Inflammatory macrophage (primary cell): ENCODE measurements around the gene AUTS2.

Source experiments
- DNase-seq, 2 donors: peaks; one replicate each; pipeline ENCODE4 v3.0.0-alpha.2; 2020 to 2022

AUTS2 gene

DNA sequence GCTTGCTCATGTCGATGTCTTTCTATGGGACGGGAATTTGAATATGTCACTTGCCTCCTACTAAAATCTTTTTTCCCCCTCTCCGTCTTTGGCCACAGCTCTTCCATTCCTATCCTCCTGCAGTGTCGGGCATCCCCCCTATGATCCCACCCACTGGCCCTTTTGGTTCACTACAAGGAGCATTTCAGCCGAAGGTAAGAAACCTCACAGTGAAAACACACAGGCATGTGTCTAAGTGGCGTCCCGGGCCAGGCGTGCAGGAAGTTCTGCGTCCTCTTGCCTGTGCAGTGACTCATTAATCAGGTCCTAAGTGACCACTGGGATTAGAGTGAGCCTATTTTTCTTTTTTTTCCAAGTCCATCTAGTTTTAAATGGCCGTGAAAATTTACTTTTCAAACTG lies 1173.2 kb downstream of the AUTS2 start:
- no peak for DNase-seq

DNA sequence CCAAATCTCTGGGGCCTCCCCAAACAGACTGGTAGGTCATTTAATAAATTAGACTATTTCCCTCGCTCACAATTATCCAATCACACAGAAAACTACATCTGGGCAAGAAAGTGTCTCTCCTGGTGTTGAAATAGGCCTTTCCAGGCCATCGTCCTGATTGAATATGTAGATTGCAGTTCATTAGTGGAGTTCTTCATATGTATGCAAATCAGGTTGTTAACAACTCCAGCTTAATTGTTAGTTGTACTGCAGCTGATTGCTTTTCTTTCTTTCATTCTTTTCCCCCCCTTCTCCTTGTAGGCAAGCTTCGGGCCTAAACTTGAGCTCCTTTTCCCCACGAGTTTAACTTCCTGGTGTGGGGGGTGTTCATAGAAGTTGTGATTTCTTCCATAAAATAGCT lies 1174.6 kb downstream of the AUTS2 start:
- DNase-seq, result no peak

DNA sequence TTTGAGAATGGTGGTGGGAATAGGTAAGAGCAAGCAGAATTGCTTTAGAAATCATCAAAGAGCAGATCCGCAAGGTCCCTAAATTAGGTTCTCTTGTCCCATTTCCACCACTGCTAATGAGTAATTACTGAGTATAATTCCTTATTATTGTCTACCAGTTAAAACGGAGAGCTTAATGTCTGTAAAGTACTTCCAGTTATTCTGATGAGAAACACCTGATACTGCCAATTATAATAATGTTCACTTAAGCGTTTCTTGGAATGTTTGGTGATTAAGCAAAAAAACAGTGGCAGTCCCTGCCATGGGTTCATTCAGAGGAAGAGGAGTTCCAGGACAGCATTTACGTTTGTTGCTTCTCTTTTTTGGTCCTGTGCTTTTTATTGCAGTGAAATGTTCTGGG lies 1175.1 kb downstream of the AUTS2 start:
- DNase-seq, result no peak

DNA sequence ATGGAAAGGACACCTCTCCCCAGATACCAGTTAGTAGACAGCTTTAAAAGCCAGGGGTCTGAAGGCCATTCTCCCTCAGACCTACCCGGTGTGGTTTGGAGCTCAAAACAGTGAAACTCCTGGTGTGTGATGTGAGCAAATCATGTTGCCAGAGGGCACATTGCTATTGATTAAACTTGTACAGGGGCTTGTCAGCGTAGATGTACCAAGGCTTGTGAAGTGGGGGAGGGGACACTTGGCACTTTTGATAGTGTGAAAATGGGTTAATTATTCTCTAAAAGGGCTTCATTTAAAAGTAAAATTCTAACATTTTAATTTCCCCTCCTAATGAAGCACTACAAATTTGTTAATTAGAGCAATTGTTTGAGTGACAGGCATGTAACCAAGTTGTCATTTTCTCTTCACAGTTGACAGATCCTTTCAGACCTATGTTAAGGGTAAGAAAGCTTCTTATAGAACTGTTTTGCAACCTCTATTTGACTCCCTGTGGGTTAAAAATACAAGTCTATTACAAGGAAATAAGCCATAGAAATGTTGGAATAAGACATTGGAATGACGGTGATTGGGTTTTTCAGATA lies 1176.8 kb downstream of the AUTS2 start:
- no peak for DNase-seq

DNA sequence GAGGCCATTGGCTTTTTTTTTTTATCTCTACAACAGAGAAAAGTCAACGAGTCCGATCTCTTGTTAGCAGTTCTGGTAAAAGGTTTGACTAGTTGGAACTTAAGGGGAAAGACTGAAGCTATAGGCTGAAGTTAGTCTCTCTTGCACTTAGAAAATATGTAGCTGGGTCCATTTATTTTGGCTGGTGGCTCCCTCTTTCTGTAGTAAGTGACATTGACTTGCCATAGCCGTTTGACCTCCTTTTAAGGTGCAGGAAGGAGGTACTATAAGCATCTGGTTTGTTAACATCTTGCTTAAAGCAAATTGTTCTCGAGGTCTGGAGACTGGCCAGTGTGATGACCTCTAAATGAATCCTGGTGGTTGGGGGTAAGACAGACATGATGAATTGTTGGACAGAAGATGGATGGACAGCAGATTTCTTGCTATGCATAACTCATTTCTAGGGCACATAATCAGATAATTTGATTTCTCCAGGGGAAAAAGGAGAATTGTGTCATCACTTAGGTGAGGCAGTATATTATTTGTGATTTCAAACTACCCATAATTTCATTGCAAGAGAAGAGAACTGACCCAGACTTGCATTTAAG lies 1177.4 kb downstream of the AUTS2 start:
- no peak for DNase-seq

DNA sequence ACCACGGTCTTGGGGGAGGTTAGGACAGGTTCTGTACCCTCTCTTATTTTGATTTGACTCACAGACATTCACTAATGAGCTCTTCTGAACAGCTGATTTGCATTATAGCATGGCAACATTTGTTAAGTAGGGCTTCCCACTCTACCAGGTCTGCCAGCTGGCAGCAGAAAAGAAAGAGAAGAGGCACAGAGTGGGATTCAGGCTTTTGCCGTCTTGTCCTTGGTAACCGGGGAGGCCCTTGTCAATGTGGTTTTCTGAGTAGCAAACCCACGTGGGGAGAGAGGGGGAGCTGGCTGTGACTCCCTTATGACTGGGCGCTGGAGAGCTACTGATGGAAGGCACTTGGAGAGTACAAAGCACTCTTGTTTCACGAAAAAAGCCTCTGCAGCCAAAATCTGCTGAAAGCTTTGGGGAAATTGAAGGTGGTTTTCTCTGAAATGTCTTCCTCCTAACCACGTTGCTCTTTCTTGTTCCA lies 1178.4 kb downstream of the AUTS2 start:
- DNase-seq, result no peak

DNA sequence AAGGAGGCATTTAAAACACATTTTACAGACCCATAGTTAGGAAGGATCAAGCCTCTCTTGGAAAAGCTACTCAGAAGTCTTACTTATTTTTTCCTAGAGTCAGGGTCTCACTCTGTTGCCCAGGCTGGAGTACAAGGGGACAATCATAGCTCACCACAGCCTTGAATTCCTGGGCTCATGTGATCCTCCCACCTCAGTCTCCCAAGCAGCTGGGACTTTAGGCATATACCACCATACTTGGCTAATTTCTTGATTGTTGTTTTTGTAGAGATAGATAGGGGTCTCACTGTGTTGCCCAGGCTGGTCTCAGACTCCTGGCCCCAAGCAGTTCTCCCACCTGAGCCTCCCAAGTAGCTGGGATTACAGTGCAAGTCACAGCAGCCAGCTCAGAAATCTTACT lies 1179.0 kb downstream of the AUTS2 start:
- DNase-seq, result no peak

DNA sequence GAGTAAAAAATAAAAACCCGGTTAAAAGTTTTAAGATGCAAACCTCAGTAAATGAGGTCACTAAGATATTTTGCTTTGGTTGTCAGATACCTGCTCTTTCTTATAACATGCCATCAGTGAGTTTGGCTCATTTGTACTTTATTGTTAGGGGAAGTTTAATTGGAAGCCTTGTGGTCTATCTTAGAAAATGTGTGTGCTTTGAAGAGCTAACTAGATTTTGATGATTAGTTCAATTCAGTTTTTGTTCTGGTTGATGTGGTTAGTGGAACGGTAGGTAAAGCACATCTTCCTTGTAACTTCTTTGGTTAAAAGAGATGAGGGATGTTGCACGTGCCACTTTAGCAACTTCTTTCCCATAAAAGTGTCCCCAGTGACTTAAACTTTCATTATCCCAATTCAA lies 1180.3 kb downstream of the AUTS2 start:
- no peak for DNase-seq

DNA sequence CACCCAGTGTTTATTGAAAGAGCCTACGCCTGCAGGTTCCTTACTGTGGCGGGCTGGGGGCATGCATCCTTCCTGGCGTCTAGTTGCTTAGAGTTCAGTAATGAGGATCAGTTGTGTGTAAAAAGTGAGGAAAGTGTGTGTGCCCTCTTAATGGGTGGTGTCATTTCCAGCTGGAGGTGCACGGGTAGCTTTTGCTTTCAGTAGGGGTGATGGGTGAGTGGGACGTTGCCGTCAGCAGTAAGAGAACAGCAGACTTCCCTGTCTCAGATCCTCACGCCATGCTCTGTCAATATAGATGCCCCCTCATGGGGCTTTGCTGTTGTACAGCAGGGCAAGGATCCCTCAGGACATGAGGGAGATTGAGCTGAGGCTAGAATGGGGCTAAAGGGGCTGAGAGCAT lies 1181.0 kb downstream of the AUTS2 start:
- DNase-seq, result no peak

DNA sequence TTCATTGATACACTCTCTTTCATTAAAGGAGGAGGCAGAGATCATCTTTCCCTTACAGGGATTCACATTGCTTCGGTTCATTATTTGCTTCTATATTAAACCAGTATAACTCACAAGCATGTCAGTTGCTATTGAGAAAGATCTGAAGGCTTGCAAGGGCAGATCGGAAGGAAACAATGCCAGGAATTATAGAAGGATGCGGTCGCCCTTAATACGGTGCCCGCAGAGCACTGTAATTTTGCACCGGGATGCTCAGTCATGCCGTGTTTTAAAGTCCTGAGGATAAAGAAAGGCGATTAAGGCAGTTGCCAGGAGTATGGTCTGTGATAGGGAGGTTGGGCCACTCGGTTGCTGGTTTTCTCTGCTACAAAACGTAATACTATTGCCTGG lies 1183.6 kb downstream of the AUTS2 start:
- no peak for DNase-seq

DNA sequence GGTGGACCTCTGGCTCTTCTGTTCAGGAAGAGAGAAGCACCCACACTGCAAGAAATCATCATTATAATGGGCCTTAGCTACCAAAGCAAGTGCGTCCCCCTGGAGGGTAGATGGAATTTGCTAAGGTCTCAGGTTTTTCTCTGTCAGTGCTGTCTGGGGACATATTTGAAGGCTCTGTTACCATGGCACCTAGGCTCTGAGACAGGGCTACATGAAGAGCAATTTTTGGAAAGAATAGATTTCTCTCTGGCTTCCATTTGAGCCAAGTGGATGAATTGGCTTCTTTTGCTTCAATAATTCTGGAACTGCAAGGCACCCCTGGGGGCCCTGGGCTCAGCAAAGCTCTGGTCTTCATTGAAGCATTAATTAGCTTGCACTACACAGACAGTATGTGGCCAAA lies 1184.5 kb downstream of the AUTS2 start:
- no peak for DNase-seq

DNA sequence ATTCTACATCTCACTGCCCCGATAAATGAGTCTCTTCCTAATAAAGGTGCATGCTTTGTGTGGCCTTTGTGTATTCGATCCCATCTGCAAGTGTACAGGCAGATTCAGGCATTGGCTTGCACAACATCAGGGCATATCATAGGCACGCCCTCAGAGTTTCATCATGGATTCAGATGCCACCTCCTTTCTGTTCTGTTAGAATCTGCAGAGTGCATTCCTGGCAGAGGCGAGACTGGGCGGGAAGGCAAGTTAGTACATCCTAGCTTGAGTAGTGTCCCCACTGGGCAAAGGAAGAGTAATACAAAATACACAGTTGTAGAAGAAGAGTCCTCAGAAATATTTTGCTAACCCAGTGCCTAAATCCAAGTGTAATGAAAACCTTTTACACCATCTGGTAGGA lies 1187.2 kb downstream of the AUTS2 start:
- no peak for DNase-seq

DNA sequence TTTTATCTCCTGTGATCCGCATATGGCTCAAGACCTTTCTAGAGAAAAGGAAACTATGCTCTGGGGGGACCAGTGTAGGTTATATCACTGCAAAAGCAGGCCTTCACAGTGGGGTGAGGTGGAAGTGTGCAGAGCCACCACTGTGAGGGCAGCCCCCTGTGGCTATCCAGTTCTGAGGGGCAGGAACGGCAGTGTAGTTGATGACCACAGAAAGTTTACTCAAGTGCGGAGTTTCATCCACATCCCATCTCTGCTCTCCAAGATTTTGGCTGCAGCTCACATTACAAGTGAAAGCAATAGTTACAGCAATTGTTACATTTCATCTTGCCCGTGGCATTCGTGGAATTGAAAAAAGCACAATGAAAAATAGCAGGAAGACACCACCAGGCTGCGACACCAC lies 1187.8 kb downstream of the AUTS2 start:
- DNase-seq, result no peak

DNA sequence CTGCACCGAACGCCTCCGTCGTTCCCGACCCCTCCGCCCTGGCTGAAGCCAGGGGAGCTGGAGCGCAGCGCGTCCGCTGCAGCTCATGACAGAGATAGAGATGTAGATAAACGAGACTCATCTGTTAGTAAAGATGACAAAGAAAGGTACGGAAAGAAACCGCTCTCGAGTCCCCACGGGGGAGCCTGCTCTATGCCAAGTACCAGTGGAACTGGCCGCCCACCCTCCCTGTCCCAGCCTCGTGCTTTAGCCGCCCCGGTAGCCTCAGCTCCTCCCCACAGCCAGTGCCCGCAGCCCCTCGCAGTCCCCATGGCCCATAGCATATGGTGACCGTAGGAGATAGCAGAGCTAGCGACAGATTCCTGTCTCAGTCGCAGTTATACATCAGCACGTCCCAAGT lies 1189.0 kb downstream of the AUTS2 start:
- DNase-seq, result no peak

DNA sequence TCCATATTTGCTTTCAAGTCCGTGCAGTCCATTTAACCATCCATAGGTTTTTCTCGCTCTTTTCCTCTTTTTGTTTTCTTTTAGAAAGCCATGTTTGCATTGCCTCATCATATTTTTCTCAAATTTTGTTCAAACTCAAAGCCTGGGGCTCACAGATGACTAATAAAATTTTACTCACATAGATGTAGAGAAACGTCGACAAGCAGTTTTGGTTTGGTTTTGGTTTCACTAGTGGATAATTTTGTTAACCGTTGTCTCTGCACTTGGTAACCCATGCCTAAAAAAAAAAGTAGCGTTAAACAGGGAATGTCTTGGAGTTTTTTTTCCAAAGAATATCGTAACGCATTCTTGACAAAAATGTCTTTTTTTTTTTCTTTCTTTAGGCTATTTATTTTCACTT lies 1189.5 kb downstream of the AUTS2 start:
- DNase-seq, result no peak

DNA sequence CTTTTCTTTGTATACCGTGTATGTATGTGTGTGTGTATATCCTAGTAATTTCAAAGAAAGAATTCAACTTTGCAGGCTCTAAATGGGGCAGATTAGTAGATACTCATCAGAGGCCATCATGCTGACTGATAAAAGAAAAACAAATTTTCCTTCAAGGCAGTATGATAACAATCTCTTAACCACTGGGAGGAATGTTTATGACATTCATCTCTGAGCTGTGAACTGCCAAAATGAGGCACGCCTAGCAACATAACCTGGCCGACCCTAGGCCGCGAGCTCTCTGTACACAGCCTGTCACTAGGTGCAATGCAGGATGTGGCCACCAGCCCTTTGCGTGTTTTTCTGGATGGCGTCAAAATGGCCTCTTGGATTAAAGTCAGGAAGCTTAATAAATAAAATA lies 1190.0 kb downstream of the AUTS2 start:
- no peak for DNase-seq

DNA sequence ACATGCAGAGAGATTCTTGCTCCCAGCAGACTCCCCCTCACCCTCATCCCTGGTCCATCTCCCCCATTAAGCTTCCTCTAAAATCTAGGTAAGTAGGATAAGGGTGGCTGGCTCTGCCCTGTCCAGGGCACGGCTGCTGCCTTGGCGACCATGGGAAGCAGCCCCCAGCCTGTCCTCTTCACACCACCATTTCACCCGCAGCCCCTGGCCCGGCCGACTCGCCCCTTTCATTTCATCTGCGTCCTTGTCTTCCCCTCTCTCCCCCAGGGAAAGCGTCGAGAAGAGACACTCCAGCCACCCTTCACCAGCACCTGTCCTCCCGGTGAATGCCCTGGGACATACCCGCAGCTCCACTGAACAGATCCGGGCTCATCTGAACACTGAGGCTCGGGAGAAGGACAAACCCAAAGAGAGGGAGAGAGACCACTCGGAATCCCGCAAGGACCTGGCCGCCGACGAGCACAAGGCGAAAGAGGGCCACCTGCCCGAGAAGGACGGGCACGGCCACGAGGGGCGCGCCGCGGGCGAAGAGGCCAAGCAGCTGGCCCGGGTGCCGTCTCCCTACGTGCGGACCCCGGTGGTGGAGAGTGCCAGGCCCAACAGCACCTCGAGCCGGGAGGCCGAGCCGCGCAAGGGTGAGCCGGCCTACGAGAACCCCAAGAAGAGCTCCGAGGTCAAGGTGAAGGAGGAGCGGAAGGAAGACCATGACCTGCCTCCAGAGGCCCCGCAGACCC lies 1191.4 kb downstream of the AUTS2 start:
- no peak for DNase-seq

DNA sequence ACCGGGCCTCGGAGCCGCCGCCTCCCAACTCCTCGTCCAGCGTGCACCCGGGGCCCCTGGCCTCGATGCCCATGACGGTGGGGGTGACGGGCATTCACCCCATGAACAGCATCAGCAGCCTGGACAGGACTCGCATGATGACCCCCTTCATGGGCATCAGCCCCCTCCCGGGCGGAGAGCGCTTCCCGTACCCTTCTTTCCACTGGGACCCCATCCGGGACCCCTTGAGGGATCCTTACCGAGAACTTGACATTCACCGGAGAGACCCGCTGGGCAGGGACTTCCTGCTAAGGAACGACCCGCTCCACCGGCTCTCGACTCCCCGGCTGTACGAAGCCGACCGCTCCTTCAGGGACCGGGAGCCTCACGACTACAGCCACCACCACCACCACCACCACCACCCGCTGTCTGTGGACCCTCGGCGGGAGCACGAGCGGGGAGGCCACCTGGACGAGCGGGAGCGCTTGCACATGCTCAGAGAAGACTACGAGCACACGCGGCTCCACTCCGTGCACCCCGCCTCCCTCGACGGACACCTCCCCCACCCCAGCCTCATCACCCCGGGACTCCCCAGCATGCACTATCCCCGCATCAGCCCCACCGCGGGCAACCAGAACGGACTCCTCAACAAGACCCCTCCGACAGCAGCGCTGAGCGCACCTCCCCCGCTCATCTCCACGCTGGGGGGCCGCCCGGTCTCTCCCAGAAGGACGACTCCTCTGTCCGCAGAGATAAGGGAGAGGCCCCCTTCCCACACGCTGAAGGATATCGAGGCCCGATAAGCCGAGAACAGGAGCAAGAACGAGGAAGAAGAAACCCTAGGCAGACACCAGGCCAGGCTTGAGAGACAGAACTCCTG lies 1192.2 kb downstream of the AUTS2 start:
- DNase-seq, result no peak

DNA sequence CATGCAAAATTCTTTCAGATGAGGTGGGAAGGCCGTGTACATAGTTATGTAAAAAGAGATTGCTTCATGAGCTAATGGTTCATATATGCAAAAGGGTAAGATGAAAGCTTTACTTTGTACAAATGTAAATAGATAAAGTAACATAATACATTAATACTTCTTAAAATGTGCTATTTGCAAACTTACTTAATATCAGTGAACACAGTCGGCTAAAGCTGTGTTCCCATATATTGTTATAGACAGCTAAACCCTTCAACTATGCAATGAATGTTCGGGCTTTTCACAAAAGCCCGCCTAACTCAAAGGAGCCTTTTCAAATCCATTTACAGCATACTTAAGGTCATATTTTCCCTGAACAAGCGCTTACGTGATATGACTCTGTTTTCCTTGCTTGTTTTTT lies 1193.1 kb downstream of the AUTS2 start:
- no peak for DNase-seq

DNA sequence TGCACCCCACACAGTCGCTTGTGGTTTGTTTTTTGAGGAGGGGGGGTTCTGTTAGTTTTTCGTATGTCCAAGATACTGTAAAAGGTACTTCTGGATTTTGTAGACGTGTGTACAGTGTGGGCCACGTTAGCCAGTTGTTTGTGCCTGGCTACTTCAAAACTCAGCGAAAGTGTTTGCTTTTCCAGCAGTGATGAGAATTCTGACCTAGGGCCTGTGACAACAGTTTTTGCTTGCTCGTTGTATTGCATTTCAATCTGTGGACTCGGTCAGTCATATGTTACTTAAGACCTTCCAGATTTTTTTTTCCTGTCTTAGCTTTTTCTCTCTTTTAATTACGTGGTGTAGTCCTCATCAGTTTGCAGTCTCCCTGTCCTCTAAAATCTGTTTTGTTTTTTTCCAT lies 1194.8 kb downstream of the AUTS2 start:
- no peak for DNase-seq

DNA sequence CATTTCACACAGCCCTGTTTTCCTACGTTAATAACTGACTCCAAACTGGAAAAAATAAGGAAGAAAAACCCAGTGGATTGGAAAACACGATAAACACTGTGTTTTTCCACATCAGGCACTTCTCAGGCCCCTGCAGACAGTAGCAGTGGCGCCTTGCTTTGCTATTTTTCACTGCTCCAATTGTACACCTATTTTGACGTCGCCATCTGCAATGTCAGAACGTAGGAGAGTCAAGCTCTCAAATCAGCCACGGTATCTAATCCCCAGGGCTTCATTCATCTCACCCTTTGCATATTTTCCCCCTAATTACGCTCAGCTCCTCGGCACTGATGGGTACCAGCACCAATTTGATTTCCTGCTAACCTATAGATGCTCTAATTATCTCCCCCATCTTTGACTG lies 1195.5 kb downstream of the AUTS2 start:
- DNase-seq, result no peak

DNA sequence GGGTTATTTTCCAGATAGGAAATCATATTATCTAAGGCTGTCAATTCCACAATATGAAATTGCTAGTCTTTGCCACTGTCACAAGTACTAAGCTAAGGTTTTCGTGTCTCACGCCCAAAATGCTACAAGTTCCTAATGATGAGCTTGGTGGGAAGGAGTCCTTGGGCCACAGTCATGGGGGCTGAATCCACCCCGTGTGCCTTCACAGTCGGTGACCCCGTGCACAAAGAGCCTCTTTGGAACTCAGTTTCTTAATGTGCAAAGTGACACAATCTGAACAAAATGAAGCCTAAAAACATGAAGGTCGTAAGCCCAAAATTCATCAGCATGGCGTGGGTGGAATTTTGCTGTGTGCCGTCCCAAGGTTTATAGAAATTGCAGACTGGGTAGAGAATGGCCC lies 1196.7 kb downstream of the AUTS2 start:
- DNase-seq, result no peak

DNA sequence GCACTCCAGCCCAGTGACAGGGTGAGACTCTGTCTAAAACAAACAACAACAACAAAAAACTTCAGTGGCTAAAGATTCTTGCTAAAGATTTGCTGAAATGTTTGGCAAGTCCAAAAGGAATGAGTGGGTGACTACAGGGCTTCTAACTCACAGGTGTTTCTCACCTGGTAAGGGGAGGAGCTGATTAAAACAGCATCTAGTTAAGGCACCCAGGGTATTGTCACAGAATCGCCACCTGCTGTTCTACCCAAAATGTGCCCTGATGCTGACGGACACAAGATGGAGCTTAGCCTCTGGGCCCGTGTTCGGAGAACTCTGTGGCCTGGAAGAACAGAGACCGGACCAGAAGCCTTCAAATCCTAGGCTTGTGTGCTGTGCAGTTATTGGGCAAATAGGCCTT lies 1197.7 kb downstream of the AUTS2 start:
- DNase-seq, result no peak

DNA sequence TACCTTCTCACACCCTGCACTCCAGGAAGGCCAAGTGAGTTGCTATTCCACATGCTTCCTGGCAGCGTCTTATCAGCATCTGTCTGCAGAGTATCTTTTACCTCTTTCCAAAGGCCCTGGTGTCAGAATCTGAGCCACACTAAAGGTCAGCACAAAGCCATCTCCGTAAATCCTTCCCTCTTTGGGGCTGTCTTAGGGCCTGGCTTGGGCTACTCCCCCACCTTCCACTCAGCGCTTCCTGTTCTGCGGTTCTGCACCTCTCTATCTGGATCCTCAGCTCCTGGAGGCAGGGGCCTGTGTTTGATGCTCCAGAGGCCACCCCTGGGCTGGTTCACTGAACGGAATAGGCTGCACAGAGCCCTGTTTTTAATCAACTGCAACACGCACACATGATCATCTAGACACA lies 1198.8 kb downstream of the AUTS2 start:
- DNase-seq, result no peak
